Measurements from ENCODE around the gene CD300LD.

The CD300LD gene

GRCh38 chr17:74610108-74610507 is 18.0 kb upstream of the CD300LD start:
- H3K4me3 ChIP-seq (ENCODE audit: low read depth in 1 of 5, low read length in 5 of 5) = no peak overlapping the region

GRCh38 chr17:74608511-74608910 is 16.4 kb upstream of the CD300LD start:
- Histone ChIP-seq H3K9me3 (ENCODE audit: control insufficient read depth in 5 of 5, low read length in 5 of 5) (peaks cover 0 to 2% (median 0%) of the 10 kb centered on the region in 5 donors), H3K4me1 (ENCODE audit: control insufficient read depth in 5 of 5, insufficient read depth in 5 of 5, low read length in 5 of 5) (peaks cover 0 to 19% (median 2%) of the 10 kb centered on the region in 5 donors), H3K4me3 (ENCODE audit: low read depth in 1 of 5, low read length in 5 of 5) (no peak overlapping the region), H3K9ac (ENCODE audit: low read length in 5 of 5) (no peak overlapping the region), H3K36me3 (ENCODE audit: control insufficient read depth in 5 of 5, insufficient read depth in 5 of 5, low read length in 5 of 5) (no peaks in the 10 kb centered on the region), H3K27ac (ENCODE audit: low read depth, low read length) (no peak overlapping the region), H3K27me3 (ENCODE audit: control insufficient read depth in 5 of 5, insufficient read depth in 4 of 5, low read length in 5 of 5) (peaks cover 5 to 17% (median 14%) of the 10 kb centered on the region in 5 donors)

More at GRCh38 chr17:74610108-74610507, 18.0 kb upstream of the CD300LD start:
- Histone ChIP-seq H3K36me3 (ENCODE audit: control insufficient read depth in 5 of 5, insufficient read depth in 5 of 5, low read length in 5 of 5) (no peaks in the 10 kb centered on the region), H3K9ac (ENCODE audit: low read length in 5 of 5) (no peak overlapping the region), H3K27me3 (ENCODE audit: control insufficient read depth in 5 of 5, insufficient read depth in 4 of 5, low read length in 5 of 5) (peaks cover 5 to 25% (median 22%) of the 10 kb centered on the region in 5 donors), H3K4me1 (ENCODE audit: control insufficient read depth in 5 of 5, insufficient read depth in 5 of 5, low read length in 5 of 5) (peaks cover 0 to 11% (median 0%) of the 10 kb centered on the region in 5 donors), H3K27ac (ENCODE audit: low read depth, low read length) (no peak overlapping the region), H3K9me3 (ENCODE audit: control insufficient read depth in 5 of 5, low read length in 5 of 5) (peaks cover 0 to 2% (median 0%) of the 10 kb centered on the region in 5 donors)

GRCh38 chr17:74607221-74607620 is 15.1 kb upstream of the CD300LD start:
- Histone ChIP-seq H3K27me3 (ENCODE audit: control insufficient read depth in 5 of 5, insufficient read depth in 4 of 5, low read length in 5 of 5) (peaks cover 0 to 18% (median 12%) of the 10 kb centered on the region in 5 donors), H3K27ac (ENCODE audit: low read depth, low read length) (no peak overlapping the region), H3K9me3 (ENCODE audit: control insufficient read depth in 5 of 5, low read length in 5 of 5) (peaks cover 0 to 2% (median 0%) of the 10 kb centered on the region in 5 donors), H3K4me1 (ENCODE audit: control insufficient read depth in 5 of 5, insufficient read depth in 5 of 5, low read length in 5 of 5) (peaks cover 0 to 26% (median 5%) of the 10 kb centered on the region in 5 donors), H3K4me3 (ENCODE audit: low read depth in 1 of 5, low read length in 5 of 5) (no peak overlapping the region), H3K36me3 (ENCODE audit: control insufficient read depth in 5 of 5, insufficient read depth in 5 of 5, low read length in 5 of 5) (no peaks in the 10 kb centered on the region), H3K9ac (ENCODE audit: low read length in 5 of 5) (no peak overlapping the region)

GRCh38 chr17:74606050-74606449 is 14.0 kb upstream of the CD300LD start:
- H3K27me3 ChIP-seq (ENCODE audit: control insufficient read depth in 5 of 5, insufficient read depth in 4 of 5, low read length in 5 of 5) = peaks cover 0 to 16% (median 9%) of the 10 kb centered on the region in 5 donors
- peaks cover 0 to 2% (median 0%) of the 10 kb centered on the region in 5 donors for H3K9me3 ChIP-seq (ENCODE audit: control insufficient read depth in 5 of 5, low read length in 5 of 5)
- H3K4me1 ChIP-seq (ENCODE audit: control insufficient read depth in 5 of 5, insufficient read depth in 5 of 5, low read length in 5 of 5) = peaks cover 0 to 28% (median 6%) of the 10 kb centered on the region in 5 donors
- H3K36me3 ChIP-seq (ENCODE audit: control insufficient read depth in 5 of 5, insufficient read depth in 5 of 5, low read length in 5 of 5) = no peaks in the 10 kb centered on the region
- no peak overlapping the region for H3K4me3 ChIP-seq (ENCODE audit: low read depth in 1 of 5, low read length in 5 of 5)
- H3K27ac ChIP-seq (ENCODE audit: low read depth, low read length) = no peak overlapping the region
- H3K9ac ChIP-seq (ENCODE audit: low read length in 5 of 5) = no peak overlapping the region

- peaks cover 0 to 2% (median 0%) of the 10 kb centered on the region in 5 donors for H3K9me3 ChIP-seq (ENCODE audit: control insufficient read depth in 5 of 5, low read length in 5 of 5)
- peaks cover 0 to 32% (median 6%) of the 10 kb centered on the region in 5 donors for H3K4me1 ChIP-seq (ENCODE audit: control insufficient read depth in 5 of 5, insufficient read depth in 5 of 5, low read length in 5 of 5)
- H3K36me3 ChIP-seq (ENCODE audit: control insufficient read depth in 5 of 5, insufficient read depth in 5 of 5, low read length in 5 of 5) = no peaks in the 10 kb centered on the region
- H3K4me3 ChIP-seq (ENCODE audit: low read depth in 1 of 5, low read length in 5 of 5) = no peak overlapping the region
- no peak overlapping the region for H3K27ac ChIP-seq (ENCODE audit: low read depth, low read length)
- H3K9ac ChIP-seq (ENCODE audit: low read length in 5 of 5) = no peak overlapping the region
- H3K27me3 ChIP-seq (ENCODE audit: control insufficient read depth in 5 of 5, insufficient read depth in 4 of 5, low read length in 5 of 5) = peaks cover 0 to 21% (median 12%) of the 10 kb centered on the region in 5 donors
Observed at GRCh38 chr17:74605361-74605760, 13.3 kb upstream of the CD300LD start.

GRCh38 chr17:74604761-74605160 is 12.7 kb upstream of the CD300LD start:
- peaks cover 1 to 20% (median 14%) of the 10 kb centered on the region in 5 donors for H3K27me3 ChIP-seq (ENCODE audit: control insufficient read depth in 5 of 5, insufficient read depth in 4 of 5, low read length in 5 of 5)
- H3K4me3 ChIP-seq (ENCODE audit: low read depth in 1 of 5, low read length in 5 of 5) = no peak overlapping the region
- no peak overlapping the region for H3K9ac ChIP-seq (ENCODE audit: low read length in 5 of 5)
- H3K27ac ChIP-seq (ENCODE audit: low read depth, low read length) = no peak overlapping the region
- peaks cover 0 to 35% (median 6%) of the 10 kb centered on the region in 5 donors for H3K4me1 ChIP-seq (ENCODE audit: control insufficient read depth in 5 of 5, insufficient read depth in 5 of 5, low read length in 5 of 5)
- peaks cover 0 to 2% (median 0%) of the 10 kb centered on the region in 5 donors for H3K9me3 ChIP-seq (ENCODE audit: control insufficient read depth in 5 of 5, low read length in 5 of 5)
- no peaks in the 10 kb centered on the region for H3K36me3 ChIP-seq (ENCODE audit: control insufficient read depth in 5 of 5, insufficient read depth in 5 of 5, low read length in 5 of 5)

- Histone ChIP-seq H3K27ac (ENCODE audit: low read depth, low read length) (no peak overlapping the region), H3K27me3 (ENCODE audit: control insufficient read depth in 5 of 5, insufficient read depth in 4 of 5, low read length in 5 of 5) (peaks cover 4 to 19% (median 15%) of the 10 kb centered on the region in 5 donors), H3K9me3 (ENCODE audit: control insufficient read depth in 5 of 5, low read length in 5 of 5) (peaks cover 0 to 2% (median 0%) of the 10 kb centered on the region in 5 donors), H3K4me3 (ENCODE audit: low read depth in 1 of 5, low read length in 5 of 5) (no peak overlapping the region), H3K9ac (ENCODE audit: low read length in 5 of 5) (no peak overlapping the region), H3K4me1 (ENCODE audit: control insufficient read depth in 5 of 5, insufficient read depth in 5 of 5, low read length in 5 of 5) (peaks cover 0 to 38% (median 8%) of the 10 kb centered on the region in 5 donors), H3K36me3 (ENCODE audit: control insufficient read depth in 5 of 5, insufficient read depth in 5 of 5, low read length in 5 of 5) (no peaks in the 10 kb centered on the region)
Observed at GRCh38 chr17:74604200-74604599, 12.1 kb upstream of the CD300LD start.

GRCh38 chr17:74603746-74604145 is 11.7 kb upstream of the CD300LD start:
- no peaks in the 10 kb centered on the region for H3K36me3 ChIP-seq (ENCODE audit: control insufficient read depth in 5 of 5, insufficient read depth in 5 of 5, low read length in 5 of 5)
- no peak overlapping the region for H3K9ac ChIP-seq (ENCODE audit: low read length in 5 of 5)
- H3K4me3 ChIP-seq (ENCODE audit: low read depth in 1 of 5, low read length in 5 of 5) = no peak overlapping the region
- peaks cover 8 to 24% (median 18%) of the 10 kb centered on the region in 5 donors for H3K27me3 ChIP-seq (ENCODE audit: control insufficient read depth in 5 of 5, insufficient read depth in 4 of 5, low read length in 5 of 5)
- H3K9me3 ChIP-seq (ENCODE audit: control insufficient read depth in 5 of 5, low read length in 5 of 5) = peaks cover 0 to 2% (median 0%) of the 10 kb centered on the region in 5 donors
- H3K4me1 ChIP-seq (ENCODE audit: control insufficient read depth in 5 of 5, insufficient read depth in 5 of 5, low read length in 5 of 5) = peaks cover 0 to 42% (median 10%) of the 10 kb centered on the region in 5 donors
- no peak overlapping the region for H3K27ac ChIP-seq (ENCODE audit: low read depth, low read length)

GRCh38 chr17:74603037-74603635 is 11.1 kb upstream of the CD300LD start:
- no peak overlapping the region for H3K9ac ChIP-seq (ENCODE audit: low read length in 5 of 5)
- H3K4me1 ChIP-seq (ENCODE audit: control insufficient read depth in 5 of 5, insufficient read depth in 5 of 5, low read length in 5 of 5) = peaks cover 0 to 47% (median 13%) of the 10 kb centered on the region in 5 donors
- H3K4me3 ChIP-seq (ENCODE audit: low read depth in 1 of 5, low read length in 5 of 5) = no peak overlapping the region
- peaks cover 12 to 27% (median 22%) of the 10 kb centered on the region in 5 donors for H3K27me3 ChIP-seq (ENCODE audit: control insufficient read depth in 5 of 5, insufficient read depth in 4 of 5, low read length in 5 of 5)
- H3K27ac ChIP-seq (ENCODE audit: low read depth, low read length) = no peak overlapping the region
- no peaks in the 10 kb centered on the region for H3K36me3 ChIP-seq (ENCODE audit: control insufficient read depth in 5 of 5, insufficient read depth in 5 of 5, low read length in 5 of 5)
- H3K9me3 ChIP-seq (ENCODE audit: control insufficient read depth in 5 of 5, low read length in 5 of 5) = peaks cover 0 to 2% (median 0%) of the 10 kb centered on the region in 5 donors

GRCh38 chr17:74601944-74602572 is 10.0 kb upstream of the CD300LD start:
- Histone ChIP-seq H3K4me3 (ENCODE audit: low read depth in 1 of 5, low read length in 5 of 5) (no peak overlapping the region), H3K27me3 (ENCODE audit: control insufficient read depth in 5 of 5, insufficient read depth in 4 of 5, low read length in 5 of 5) (peaks cover 12 to 27% (median 22%) of the 10 kb centered on the region in 5 donors), H3K9ac (ENCODE audit: low read length in 5 of 5) (no peak overlapping the region), H3K4me1 (ENCODE audit: control insufficient read depth in 5 of 5, insufficient read depth in 5 of 5, low read length in 5 of 5) (peaks cover 0 to 47% (median 13%) of the 10 kb centered on the region in 5 donors), H3K9me3 (ENCODE audit: control insufficient read depth in 5 of 5, low read length in 5 of 5) (no peaks in the 10 kb centered on the region), H3K27ac (ENCODE audit: low read depth, low read length) (no peak overlapping the region), H3K36me3 (ENCODE audit: control insufficient read depth in 5 of 5, insufficient read depth in 5 of 5, low read length in 5 of 5) (no peaks in the 10 kb centered on the region)

All from subcutaneous abdominal adipose tissue (tissue), 5 donors.